Stimulated activated CD4-positive, alpha-beta T cell treated with anti-CD3 and anti-CD28 coated beads, TNF-alpha, amount 100 ng/mL, for 1 hour (primary cell): ENCODE results near the gene MMP28.

Experiments used
- DNase-seq, 3 donors: peaks; one replicate each; pipeline ENCODE4 v3.0.0-alpha.2; 2020; ENCODE audit warnings: low read depth in 3 of 3, low spot score in 1 of 3

MMP28 gene

GRCh38 chr17:35726127-35726952, 69.1 kb downstream of the MMP28 start:
- no peak for DNase-seq

- no peak for DNase-seq
These were observed 69.7 kb downstream of the MMP28 start for GRCh38 chr17:35725802-35726126.

- no peak for DNase-seq
These were observed 70.4 kb downstream of the MMP28 start for GRCh38 chr17:35725058-35725457.

GRCh38 chr17:35723735-35724134, 71.7 kb downstream of the MMP28 start:
- no peak for DNase-seq

- DNase-seq, result no peak
These were observed 78.0 kb downstream of the MMP28 start for GRCh38 chr17:35717475-35717874.

GRCh38 chr17:35716897-35717465, 78.5 kb downstream of the MMP28 start:
- no peak for DNase-seq

- no peak for DNase-seq
These were observed 79.3 kb downstream of the MMP28 start for GRCh38 chr17:35716173-35716572.
